Right lobe of liver (tissue), 4 donors: ENCODE data around the gene PRPSAP2.

Experiments used
- POLR2A ChIP-seq: fragments of 450-650 bp; IDR thresholded peaks from one replicate; pipeline ENCODE4 v1.6.1; 2017; ENCODE audit warnings: antibody characterized with exemption, mild to moderate bottlenecking
- TF ChIP-seq, protein P1 (sequence below), 4 donors: fragments of 200-600 bp in 3 of 4; fragments of 450-650 bp in 1 of 4; IDR thresholded peaks; one replicate each; pipeline versions ENCODE4 v1.5.1 to v1.8.0; 2016 to 2022; ENCODE audit warnings: antibody characterized with exemption in 4 of 4, mild to moderate bottlenecking in 2 of 4
- donor health status: DM: no; HTN: no; CAD: no.
- donor health status: DM: no; HTN: no; CAD: no.
- donor health status: DM: no; HTN: yes; CAD: no.

DNA sequence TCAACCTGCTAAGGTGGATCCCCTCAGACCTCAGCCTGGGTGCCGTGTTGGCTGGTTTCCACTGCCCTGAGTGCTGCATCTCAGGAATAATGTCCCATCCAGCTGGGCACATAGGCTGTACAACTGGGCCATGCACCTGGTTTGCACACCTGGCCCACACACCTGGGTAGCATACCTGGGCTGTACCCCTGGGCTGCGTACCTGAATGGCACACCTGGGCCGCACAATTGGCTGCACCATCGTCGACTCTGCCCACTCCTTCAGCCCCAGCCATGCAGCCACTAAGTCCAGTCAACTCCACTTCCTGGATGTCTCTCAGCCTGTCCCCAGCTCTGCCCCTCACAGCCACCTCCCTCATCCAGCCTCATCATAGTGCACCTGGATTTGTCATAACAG is 101.9 kb downstream of the PRPSAP2 start:
- TF ChIP-seq, protein P1, sequence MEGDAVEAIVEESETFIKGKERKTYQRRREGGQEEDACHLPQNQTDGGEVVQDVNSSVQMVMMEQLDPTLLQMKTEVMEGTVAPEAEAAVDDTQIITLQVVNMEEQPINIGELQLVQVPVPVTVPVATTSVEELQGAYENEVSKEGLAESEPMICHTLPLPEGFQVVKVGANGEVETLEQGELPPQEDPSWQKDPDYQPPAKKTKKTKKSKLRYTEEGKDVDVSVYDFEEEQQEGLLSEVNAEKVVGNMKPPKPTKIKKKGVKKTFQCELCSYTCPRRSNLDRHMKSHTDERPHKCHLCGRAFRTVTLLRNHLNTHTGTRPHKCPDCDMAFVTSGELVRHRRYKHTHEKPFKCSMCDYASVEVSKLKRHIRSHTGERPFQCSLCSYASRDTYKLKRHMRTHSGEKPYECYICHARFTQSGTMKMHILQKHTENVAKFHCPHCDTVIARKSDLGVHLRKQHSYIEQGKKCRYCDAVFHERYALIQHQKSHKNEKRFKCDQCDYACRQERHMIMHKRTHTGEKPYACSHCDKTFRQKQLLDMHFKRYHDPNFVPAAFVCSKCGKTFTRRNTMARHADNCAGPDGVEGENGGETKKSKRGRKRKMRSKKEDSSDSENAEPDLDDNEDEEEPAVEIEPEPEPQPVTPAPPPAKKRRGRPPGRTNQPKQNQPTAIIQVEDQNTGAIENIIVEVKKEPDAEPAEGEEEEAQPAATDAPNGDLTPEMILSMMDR (IDR thresholded peaks at IDR 0.05), result no peak
- no peak for TF ChIP-seq POLR2A
